Neuronal stem cell (in vitro differentiated cells): ENCODE data around the gene DAPK2.

ENCODE experiments used
- DNase-seq: peaks from one replicate; pipeline ENCODE4 v3.0.0-alpha.2; 2013; ENCODE audit warnings: low spot score
- H2AFZ ChIP-seq: one replicate; pipeline ENCODE4 v1.6.1; 2013; ENCODE audit warnings: mild to moderate bottlenecking, low read length, inconsistent platforms
- H2AK5ac ChIP-seq: 2 replicates; pipeline ENCODE4 v1.6.1; 2013; ENCODE audit warnings: low read depth, mild to moderate bottlenecking, inconsistent platforms, low read length, moderate library complexity, mixed read lengths
- H2BK120ac ChIP-seq: 2 replicates; pipeline ENCODE4 v1.6.1; 2013; ENCODE audit warnings: low read depth, mild to moderate bottlenecking, inconsistent platforms, low read length, moderate library complexity, mixed read lengths
- H2BK12ac ChIP-seq: one replicate; pipeline ENCODE4 v1.6.1; 2013; ENCODE audit warnings: low read length, inconsistent platforms
- H2BK15ac ChIP-seq: 2 replicates; pipeline ENCODE4 v1.6.1; 2013; ENCODE audit warnings: mild to moderate bottlenecking, low read length, inconsistent platforms, mixed read lengths
- H2BK5ac ChIP-seq: one replicate; pipeline ENCODE4 v1.6.1; 2013; ENCODE audit warnings: inconsistent platforms, mild to moderate bottlenecking, low read length, moderate library complexity
- H3K14ac ChIP-seq: one replicate; pipeline ENCODE4 v1.6.1; 2013; ENCODE audit warnings: low read length, inconsistent platforms
- H3K18ac ChIP-seq: 2 replicates; pipeline ENCODE4 v1.6.1; 2013; ENCODE audit warnings: low read length, inconsistent platforms
- H3K23ac ChIP-seq: 2 replicates; pipeline ENCODE4 v1.6.1; 2013; ENCODE audit warnings: low read depth, mild to moderate bottlenecking, mixed read lengths, low read length, inconsistent platforms; ENCODE audit not compliant: poor library complexity
- H3K27ac ChIP-seq: replicated peaks from 3 replicates; pipeline ENCODE4 v1.5.1; 2013; ENCODE audit warnings: low read length, inconsistent platforms
- H3K27me3 ChIP-seq, 3 experiments: 2 replicates each; pipeline ENCODE4 v1.6.1; 2013; ENCODE audit warnings: low read length in 3 of 3, mild to moderate bottlenecking in 2 of 3, inconsistent platforms in 1 of 3, low read depth in 1 of 3, mixed read lengths in 1 of 3, moderate library complexity in 1 of 3; ENCODE audit not compliant: control insufficient read depth in 3 of 3, insufficient read depth in 3 of 3
- H3K36me3 ChIP-seq, 2 donors: replicated peaks in 1 of 2; 2 replicates each; pipeline ENCODE4 v1.6.1; 2013; ENCODE audit warnings: low read length in 2 of 2; ENCODE audit not compliant: control insufficient read depth in 2 of 2, insufficient read depth in 2 of 2
- H3K4ac ChIP-seq: 2 replicates; pipeline ENCODE4 v1.6.1; 2013; ENCODE audit warnings: inconsistent platforms, mild to moderate bottlenecking, low read length, moderate library complexity
- H3K4me1 ChIP-seq, 2 donors: 1 replicate in 1 of 2; 2 replicates in 1 of 2; pipeline ENCODE4 v1.6.1; 2013; ENCODE audit warnings: low read length in 2 of 2, low read depth in 1 of 2; ENCODE audit not compliant: control insufficient read depth in 2 of 2, insufficient read depth in 1 of 2
- H3K4me2 ChIP-seq: one replicate; pipeline ENCODE4 v1.6.1; 2013; ENCODE audit warnings: mild to moderate bottlenecking, low read length, inconsistent platforms; ENCODE audit not compliant: insufficient read depth, poor library complexity, severe bottlenecking
- H3K4me3 ChIP-seq, 2 donors: 2 replicates each; pipeline ENCODE4 v1.5.1; 2013; ENCODE audit warnings: low read length in 2 of 2, mild to moderate bottlenecking in 2 of 2, inconsistent platforms in 1 of 2, moderate library complexity in 1 of 2
- H3K79me1 ChIP-seq: one replicate; pipeline ENCODE4 v1.6.1; 2013; ENCODE audit warnings: low read depth, mild to moderate bottlenecking, inconsistent platforms, low read length, moderate library complexity
- H3K9ac ChIP-seq: one replicate; pipeline ENCODE4 v1.6.1; 2013; ENCODE audit warnings: mild to moderate bottlenecking, low read depth, low read length, inconsistent platforms; ENCODE audit not compliant: poor library complexity
- H3K9me3 ChIP-seq, 2 donors: replicated peaks in 1 of 2; 2 replicates each; pipeline versions ENCODE3 to v1.6.1; 2013; ENCODE audit warnings: low read length in 2 of 2, mild to moderate bottlenecking in 2 of 2, inconsistent platforms in 1 of 2, low read depth in 1 of 2, mixed read lengths in 1 of 2, moderate library complexity in 1 of 2; ENCODE audit not compliant: control insufficient read depth in 2 of 2, insufficient read depth in 1 of 2
- H4K8ac ChIP-seq: one replicate; pipeline ENCODE4 v1.6.1; 2013; ENCODE audit warnings: low read depth, mild to moderate bottlenecking, inconsistent platforms, low read length, moderate library complexity
- H4K91ac ChIP-seq: one replicate; pipeline ENCODE4 v1.6.1; 2013; ENCODE audit warnings: low read length, low read depth, mild to moderate bottlenecking, inconsistent platforms; ENCODE audit not compliant: poor library complexity
- WGBS, 2 donors: extraction: QIAGEN DNeasy Blood & Tissue Kit; methylation state at CpG; one replicate each; pipeline ENCODE4 v1.1.7; 2013; ENCODE audit warnings: missing lambda C conversion rate in 2 of 2, mixed read lengths in 1 of 2; ENCODE audit not compliant: insufficient read length in 2 of 2, insufficient replicate concordance in 1 of 2; ENCODE audit errors: extremely low coverage in 2 of 2; 5-methylcytosine and 5-hydroxymethylcytosine counted together

Gene DAPK2

GRCh38 chr15:63876085-63876662, 170.1 kb downstream of the DAPK2 start:
- no peaks in the 10 kb centered on the region for H3K79me1 ChIP-seq
- WGBS, 2 donors, result no CpG with 5 or more reads among the region's 9 CpGs

GRCh38 chr15:63874616-63875015, 171.7 kb downstream of the DAPK2 start:
- no peak overlapping the region for H4K91ac ChIP-seq
- H2AK5ac ChIP-seq, result no peak overlapping the region
- no peak overlapping the region for H2BK120ac ChIP-seq
- no peak overlapping the region for H3K27ac ChIP-seq
- no peaks in the 10 kb centered on the region for H3K9me3 ChIP-seq
- no CpG with 5 or more reads among the region's 4 CpGs for WGBS, 2 donors
- H3K9ac ChIP-seq, result no peak overlapping the region
- no peak overlapping the region for H2AFZ ChIP-seq
- no peak overlapping the region for H2BK5ac ChIP-seq
- H4K8ac ChIP-seq, result no peak overlapping the region
- H3K23ac ChIP-seq, result no peak overlapping the region
- no peaks in the 10 kb centered on the region for H3K27me3 ChIP-seq
- no peak overlapping the region for H2BK12ac ChIP-seq
- H3K4ac ChIP-seq, result no peak overlapping the region
- H2BK15ac ChIP-seq, result no peak overlapping the region
- H3K4me2 ChIP-seq, result no peak overlapping the region
- no peak overlapping the region for H3K18ac ChIP-seq
- H3K14ac ChIP-seq, result no peak overlapping the region
- DNase-seq, result no peak
- H3K36me3 ChIP-seq, result no peaks in the 10 kb centered on the region
- peaks cover 8 to 10% of the 10 kb centered on the region in 2 donors for H3K4me1 ChIP-seq
- no peaks in the 10 kb centered on the region for H3K79me1 ChIP-seq
- no peak overlapping the region for H3K4me3 ChIP-seq

More at GRCh38 chr15:63876085-63876662, 170.1 kb downstream of the DAPK2 start:
- no peak overlapping the region for H3K9ac ChIP-seq
- H3K36me3 ChIP-seq, result no peaks in the 10 kb centered on the region
- H2BK15ac ChIP-seq, result no peak overlapping the region
- no peak for DNase-seq
- H4K91ac ChIP-seq, result no peak overlapping the region
- H2AFZ ChIP-seq, result no peak overlapping the region
- no peak overlapping the region for H3K4ac ChIP-seq
- H2AK5ac ChIP-seq, result no peak overlapping the region
- H2BK5ac ChIP-seq, result no peak overlapping the region
- H3K18ac ChIP-seq, result no peak overlapping the region
- H2BK12ac ChIP-seq, result no peak overlapping the region
- H3K14ac ChIP-seq, result no peak overlapping the region
- H3K4me1 ChIP-seq, result peaks cover 13 to 16% of the 10 kb centered on the region in 2 donors
- H3K9me3 ChIP-seq, result no peaks in the 10 kb centered on the region
- H3K4me2 ChIP-seq, result no peak overlapping the region
- H3K4me3 ChIP-seq, result no peak overlapping the region
- no peak overlapping the region for H3K27ac ChIP-seq
- no peak overlapping the region for H3K23ac ChIP-seq
- no peaks in the 10 kb centered on the region for H3K27me3 ChIP-seq
- H2BK120ac ChIP-seq, result no peak overlapping the region
- H4K8ac ChIP-seq, result no peak overlapping the region

GRCh38 chr15:63872759-63873510, 173.3 kb downstream of the DAPK2 start:
- Histone ChIP-seq H3K4ac (no peak overlapping the region), H3K4me2 (no peak overlapping the region), H3K36me3 (no peaks in the 10 kb centered on the region), H4K8ac (no peak overlapping the region), H2BK12ac (no peak overlapping the region), H3K79me1 (no peaks in the 10 kb centered on the region), H2BK5ac (no peak overlapping the region), H2BK120ac (no peak overlapping the region), H4K91ac (no peak overlapping the region), H3K14ac (no peak overlapping the region), H3K9ac (no peak overlapping the region), H2AFZ (no peak overlapping the region), H3K4me3 (no peak overlapping the region), H3K23ac (no peak overlapping the region), H3K27me3 (no peaks in the 10 kb centered on the region), H3K9me3 (no peaks in the 10 kb centered on the region), H2AK5ac (no peak overlapping the region), H3K18ac (no peak overlapping the region), H3K27ac (no peak overlapping the region), H2BK15ac (no peak overlapping the region), H3K4me1 (peaks cover 0 to under 1% of the 10 kb centered on the region in 2 donors)
- DNase-seq, result no peak
- no CpG with 5 or more reads among the region's 8 CpGs for WGBS, 2 donors

- Histone ChIP-seq H3K36me3 (no peaks in the 10 kb centered on the region), H3K4ac (no peak overlapping the region), H3K4me3 (no peak overlapping the region), H3K9me3 (no peaks in the 10 kb centered on the region), H3K4me1 (no peaks in the 10 kb centered on the region), H4K8ac (no peak overlapping the region), H3K4me2 (no peak overlapping the region), H3K27ac (no peak overlapping the region), H3K9ac (no peak overlapping the region), H3K18ac (no peak overlapping the region), H2BK12ac (no peak overlapping the region), H2AK5ac (no peak overlapping the region), H3K23ac (no peak overlapping the region), H4K91ac (no peak overlapping the region), H2AFZ (no peak overlapping the region), H3K14ac (no peak overlapping the region), H3K27me3 (no peaks in the 10 kb centered on the region), H2BK5ac (no peak overlapping the region), H2BK15ac (no peak overlapping the region), H3K79me1 (no peaks in the 10 kb centered on the region), H2BK120ac (no peak overlapping the region)
- no CpG with 5 or more reads among the region's 6 CpGs for WGBS, 2 donors
- peak; percentile 57 for DNase-seq
These were observed 175.6 kb downstream of the DAPK2 start for GRCh38 chr15:63870487-63871209.
